GM18526 (cell line): Measurements from ENCODE around the gene ZNF215.
A peak's percentile ranks its signal among the peaks of the same experiment; 100 is the strongest.

Experiments
- POLR2A ChIP-seq: IDR thresholded peaks from 3 replicates; pipeline ENCODE4 v1.6.1; 2011; ENCODE audit not compliant: insufficient read length; ENCODE audit errors: extremely low read depth

ZNF215 gene

DNA sequence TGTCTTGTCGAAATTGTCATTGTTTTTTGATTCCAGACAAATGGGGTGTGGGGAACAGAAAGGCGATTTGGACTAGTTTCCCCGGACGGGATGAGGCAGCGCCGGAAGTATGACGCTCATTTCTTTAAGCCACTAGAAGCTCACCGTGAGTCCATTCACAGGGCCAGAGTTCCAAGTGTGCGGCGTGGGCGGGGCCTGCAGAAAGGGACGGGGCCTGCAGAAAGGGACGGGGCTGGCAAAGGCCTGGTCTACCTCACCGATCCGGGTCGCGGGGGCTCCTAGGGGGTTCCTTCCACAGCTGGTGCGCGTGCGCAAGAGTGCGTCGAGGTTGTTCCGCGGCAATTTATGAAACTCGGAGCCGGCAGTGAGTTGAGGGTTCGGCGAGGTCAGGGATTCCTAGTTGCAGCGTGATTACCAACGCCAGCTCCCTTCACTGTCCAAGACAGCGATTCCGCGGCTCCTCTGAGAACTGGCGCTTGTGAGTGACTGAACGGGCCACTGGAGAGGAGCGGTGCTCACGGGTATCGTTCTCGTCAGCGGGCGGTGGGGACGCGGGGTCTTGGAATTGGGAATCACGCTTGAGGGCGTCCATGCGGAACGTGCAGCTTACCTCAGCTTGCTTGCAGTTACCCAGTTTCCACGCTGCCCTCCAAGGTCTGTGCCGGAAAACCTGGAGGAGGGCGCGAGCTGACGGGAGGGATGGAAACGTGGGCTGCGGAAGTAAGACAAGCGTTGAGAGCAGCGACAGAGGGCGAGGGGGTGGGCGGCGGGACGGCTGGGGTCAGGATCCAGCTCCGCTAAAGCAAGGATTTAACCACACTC lies at the start of gene ZNF215:
Gene ZNF215, plus strand, starts transcription at position 219 of the 822 bp plus-strand sequence. CDS start 5,847 bp downstream, outside the sequence.
- peak; percentile 44 for TF ChIP-seq POLR2A

- no peak for TF ChIP-seq POLR2A
These were observed 49.3 kb upstream of the ZNF215 start for GRCh38 chr11:6876914-6877313.

GRCh38 chr11:6882751-6883150 lies 43.5 kb upstream of the ZNF215 start:
- no peak for TF ChIP-seq POLR2A

DNA sequence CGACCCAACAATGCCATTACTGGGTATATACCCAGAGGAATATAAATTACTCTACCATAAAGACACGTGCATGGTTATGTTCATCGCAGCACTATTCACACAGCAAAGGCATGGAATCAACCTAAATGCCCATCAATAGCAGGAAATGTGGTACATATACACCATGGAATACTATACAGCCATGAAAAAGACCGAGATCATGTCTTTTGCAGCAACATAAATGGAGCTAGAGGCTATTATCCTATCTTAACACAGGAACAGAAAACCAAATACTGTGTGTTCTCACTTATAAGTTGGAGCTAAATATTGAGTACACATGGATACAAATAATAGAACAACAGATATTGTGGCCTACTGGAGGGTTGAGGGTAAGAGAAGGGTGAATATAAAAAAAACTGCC lies 37.4 kb upstream of the ZNF215 start:
- TF ChIP-seq POLR2A, result no peak

DNA sequence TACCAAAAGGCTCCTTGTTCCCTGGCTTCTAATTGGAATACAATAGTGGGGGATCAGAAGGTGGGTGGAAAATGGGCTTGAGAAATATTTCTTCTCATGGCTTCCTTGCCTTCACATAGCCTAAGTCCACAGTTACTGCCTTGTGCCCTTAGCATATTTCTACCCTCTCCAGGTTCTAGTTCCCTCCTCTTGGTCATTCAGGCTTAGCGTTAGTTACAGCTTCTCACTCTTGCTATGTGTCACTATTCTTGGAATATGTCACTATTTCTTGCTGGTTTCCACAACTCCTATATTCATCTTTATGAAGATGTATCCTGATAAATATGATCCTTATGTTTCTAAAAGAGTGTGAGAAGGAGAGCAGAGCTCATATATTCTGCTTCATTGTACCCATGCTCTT lies 36.4 kb upstream of the ZNF215 start:
- no peak for TF ChIP-seq POLR2A

DNA sequence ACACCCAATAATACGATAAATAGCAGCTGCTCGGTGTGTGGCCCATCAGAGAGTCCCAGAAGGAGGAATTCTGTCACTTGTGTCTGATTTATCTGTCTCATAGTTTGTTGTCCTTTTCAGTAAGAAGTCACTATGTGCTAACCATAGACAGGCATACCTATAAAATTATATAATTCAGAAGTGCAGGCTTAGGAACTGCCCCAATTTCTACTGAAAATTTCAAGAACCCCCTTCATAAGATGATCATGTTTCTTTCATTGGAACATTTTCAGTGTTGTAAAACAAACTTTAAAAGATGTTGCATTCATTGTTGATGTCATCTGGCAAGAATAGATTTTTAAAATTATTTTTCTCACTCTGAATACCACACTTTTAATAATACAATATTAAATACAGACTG lies 33.8 kb upstream of the ZNF215 start, which contains the start of gene OR2D2:
Gene OR2D2, minus strand, starts transcription at position 101 of the 400 bp plus-strand sequence. Its CDS starts 0 bp downstream, at position 101.
- no peak for TF ChIP-seq POLR2A

GRCh38 chr11:6894097-6894496 lies 32.1 kb upstream of the ZNF215 start:
- no peak for TF ChIP-seq POLR2A

GRCh38 chr11:6895010-6895409 lies 31.2 kb upstream of the ZNF215 start:
- no peak for TF ChIP-seq POLR2A

DNA sequence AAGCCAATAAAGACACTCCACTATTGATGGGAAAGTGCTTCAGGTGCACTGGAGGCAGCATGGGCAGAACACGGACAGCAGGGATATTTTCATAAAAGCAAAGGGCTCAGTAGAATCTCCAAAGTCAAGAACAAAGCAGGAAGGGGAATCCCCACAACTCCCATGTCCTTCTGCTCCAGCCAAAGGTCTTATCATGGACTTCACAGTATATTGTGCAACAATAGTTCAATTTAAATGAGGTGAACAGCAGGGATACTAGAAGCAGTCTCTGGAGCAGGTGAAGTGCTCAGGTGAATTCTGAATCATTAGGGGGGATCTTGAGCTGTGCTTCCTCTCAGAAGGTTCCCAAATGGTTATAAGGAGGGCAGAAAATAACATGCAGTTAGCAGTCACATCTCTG lies 27.3 kb upstream of the ZNF215 start:
- TF ChIP-seq POLR2A, result no peak

- no peak for TF ChIP-seq POLR2A
These were observed 25.8 kb upstream of the ZNF215 start for GRCh38 chr11:6900327-6900999.

DNA sequence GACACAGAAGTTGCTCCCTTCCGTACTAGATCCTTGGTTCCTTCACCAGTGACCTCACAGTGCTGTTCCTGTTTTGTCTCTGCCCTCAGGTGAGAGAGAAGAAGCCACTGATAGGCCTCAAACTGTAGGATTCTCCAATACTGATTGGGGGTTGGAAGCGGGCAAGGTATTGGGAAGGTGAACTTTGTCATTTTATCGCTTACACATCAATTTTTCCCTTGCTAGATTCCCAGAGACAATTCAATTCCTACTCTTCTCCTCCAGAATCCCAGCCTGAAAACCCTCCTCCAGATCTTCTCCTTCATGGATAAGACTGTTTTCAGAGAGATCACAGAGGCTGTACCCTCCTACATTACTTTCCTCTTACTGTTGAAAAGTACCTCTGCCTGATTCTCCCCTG lies 14.8 kb upstream of the ZNF215 start:
- TF ChIP-seq POLR2A, result no peak

DNA sequence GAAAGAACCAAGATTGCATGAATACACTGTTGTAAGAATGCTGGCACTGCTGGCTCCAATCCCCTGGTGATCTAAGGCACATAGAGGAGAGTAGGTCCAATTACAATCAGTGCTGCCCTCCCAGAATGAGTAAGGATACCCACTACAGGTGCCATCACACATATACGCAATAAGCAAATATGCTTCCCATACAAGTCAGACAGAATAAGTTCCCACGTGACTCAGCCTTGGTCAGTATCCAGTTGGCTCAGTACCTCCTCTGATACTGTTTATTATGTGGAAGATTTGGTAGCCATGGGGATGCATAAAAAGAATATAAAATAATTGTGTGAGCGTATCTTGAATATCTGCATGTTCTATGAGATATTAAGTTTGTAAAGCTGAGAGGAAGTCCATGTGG lies 14.3 kb upstream of the ZNF215 start:
- TF ChIP-seq POLR2A, result no peak

- TF ChIP-seq POLR2A, result no peak
These were observed 6.5 kb upstream of the ZNF215 start for GRCh38 chr11:6919698-6920097.

GRCh38 chr11:6920702-6921101 lies 5.5 kb upstream of the ZNF215 start, which contains the start of gene OR2D3:
TSS of gene OR2D3 (plus strand) at chr11:6921002. CDS start at chr11:6921002, 0 bp downstream.
- TF ChIP-seq POLR2A, result no peak

GRCh38 chr11:6925007-6925577 lies 1.1 kb upstream of the ZNF215 start:
- no peak for TF ChIP-seq POLR2A

GRCh38 chr11:6925636-6926207 lies 504 bp upstream of the ZNF215 start:
- TF ChIP-seq POLR2A, result no peak

DNA sequence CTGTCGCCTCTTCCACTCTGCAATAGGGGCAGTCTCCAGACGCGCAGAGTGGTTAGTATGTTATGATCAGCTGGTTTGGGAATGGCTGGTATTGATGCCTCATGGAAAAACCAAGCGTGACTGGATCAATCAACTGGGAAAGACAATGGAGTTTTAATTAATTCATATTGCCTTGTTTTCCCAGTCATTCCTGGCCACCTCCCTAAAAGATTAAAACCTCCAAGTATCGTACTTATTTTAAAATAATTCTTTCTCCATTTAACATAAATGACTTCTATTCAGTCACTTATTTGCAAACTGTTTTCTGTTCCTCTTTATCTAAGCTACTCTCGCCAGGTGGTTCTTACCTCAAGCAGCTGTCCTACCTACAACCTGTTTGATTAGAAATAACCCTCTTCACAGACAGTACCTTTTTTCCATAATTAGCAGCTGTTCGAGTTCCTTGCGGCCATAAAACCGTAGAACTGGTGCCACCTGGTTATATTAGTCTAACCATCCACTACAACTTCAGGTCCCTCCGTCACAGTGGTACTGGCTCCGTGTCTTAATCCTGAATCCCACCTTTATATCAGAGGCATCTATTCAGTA lies 898 bp downstream of the ZNF215 start:
- no peak for TF ChIP-seq POLR2A
